HepG2 (cell line): Measurements from ENCODE around the gene E2F1. TPM values are rescaled to one million over a fixed set of nuclear protein-coding genes. Genes with fewer than 3 reads are reported as not detected.

Experiments used
- CCDC6 ChIP-seq: sonication (generic); formaldehyde crosslinking; IDR thresholded peaks from 2 replicates; pipeline ENCODE4 v1.8.1; 2022; ENCODE audit warnings: mild to moderate bottlenecking, missing genetic modification reagents, moderate library complexity
- DR1 ChIP-seq: sonication (generic); formaldehyde crosslinking; IDR thresholded peaks from 2 replicates; pipeline ENCODE4 v1.8.0; 2021; ENCODE audit warnings: mild to moderate bottlenecking, missing genetic modification reagents, inconsistent platforms
- HIVEP1 ChIP-seq: sonication (generic); formaldehyde crosslinking; IDR thresholded peaks from 2 replicates; pipeline ENCODE4 v1.4.0; 2020; ENCODE audit warnings: mild to moderate bottlenecking, missing genetic modification reagents
- HMG20A ChIP-seq: IDR thresholded peaks from 2 replicates; pipeline ENCODE4 v1.6.1; 2016; ENCODE audit warnings: borderline replicate concordance
- MAZ ChIP-seq, 2 experiments: sonication (generic) in 1 of 2; formaldehyde crosslinking in 1 of 2; IDR thresholded peaks; 2 replicates each; pipeline versions ENCODE4 v1.5.0 to v1.6.1; 2012 to 2020; ENCODE audit warnings: low read depth in 2 of 2, mild to moderate bottlenecking in 2 of 2, borderline replicate concordance in 1 of 2, improper control_type of control experiment in 1 of 2, low read length in 1 of 2, missing genetic modification reagents in 1 of 2, moderate library complexity in 1 of 2
- SRSF9 ChIP-seq: fragments of 200-400 bp; formaldehyde crosslinking; IDR thresholded peaks from 2 replicates; pipeline ENCODE4 v1.6.1; 2018; ENCODE audit warnings: borderline replicate concordance, mild to moderate bottlenecking, low read depth, low read length; ENCODE audit not compliant: insufficient read depth, poor library complexity, severe bottlenecking
- SRY ChIP-seq: sonication (generic); formaldehyde crosslinking; IDR thresholded peaks from 2 replicates; pipeline ENCODE4 v1.8.0; 2022; ENCODE audit warnings: mild to moderate bottlenecking, missing genetic modification reagents
- SUZ12 ChIP-seq: fragments of 150-350 bp; IDR thresholded peaks from 2 replicates; pipeline ENCODE4 v1.6.1; 2014; ENCODE audit warnings: low read depth, low read length
- TEAD2 ChIP-seq: sonication (generic); formaldehyde crosslinking; IDR thresholded peaks from 2 replicates; pipeline ENCODE4 v1.9.0; 2021; ENCODE audit warnings: missing genetic modification reagents
- ZC3H4 ChIP-seq: sonication (generic); formaldehyde crosslinking; IDR thresholded peaks from 2 replicates; pipeline ENCODE4 v1.4.0; 2020; ENCODE audit warnings: missing genetic modification reagents, borderline replicate concordance
- ZNF747 ChIP-seq: sonication (generic); formaldehyde crosslinking; IDR thresholded peaks from 2 replicates; pipeline ENCODE4 v1.8.1; 2023; ENCODE audit warnings: missing genetic modification reagents, mild to moderate bottlenecking, borderline replicate concordance
- polyA plus RNA-seq, 8 experiments: library from polyadenylated mRNA; depleted of rRNA in 3 of 8; stranded (reverse) in 7 of 8; unstranded in 1 of 8; fragments of >200 nt; fragmentation: Illumina TruSeq in 4 of 8; extraction: Trizol in 4 of 8; gene quantifications; 2 replicates each; pipeline versions ENCODE4 v1.2.1 to v1.2.3, GENCODE V29; 2011 to 2016; ENCODE audit warnings: low read depth in 4 of 8, missing spikeins in 1 of 8, mixed read lengths in 1 of 8; ENCODE audit not compliant: insufficient read depth in 1 of 8
- total RNA-seq, 5 experiments: library from RNA; depleted of rRNA; stranded (reverse); fragments of >200 nt; fragmentation: Illumina TruSeq; extraction: Trizol; gene quantifications; 2 replicates each; pipeline ENCODE4 v1.2.3, GENCODE V29; 2016; ENCODE audit warnings: low read depth in 1 of 5
- TF ChIP-seq, protein P1 (sequence below): sonication (generic); formaldehyde crosslinking; IDR thresholded peaks from 2 replicates; pipeline ENCODE4 v1.4.0; 2020; ENCODE audit warnings: missing genetic modification reagents
- TF ChIP-seq, protein P2 (sequence below): sonication (generic); formaldehyde crosslinking; IDR thresholded peaks from 2 replicates; pipeline ENCODE4 v1.5.0; 2020; ENCODE audit warnings: missing genetic modification reagents
- TF ChIP-seq, protein P3 (sequence below): sonication (generic); formaldehyde crosslinking; IDR thresholded peaks from 2 replicates; pipeline ENCODE4 v1.8.0; 2022; ENCODE audit warnings: mild to moderate bottlenecking, missing genetic modification reagents
- TF ChIP-seq, protein P4 (sequence below): fragments of 450-650 bp; IDR thresholded peaks from 2 replicates; pipeline ENCODE4 v1.6.1; 2017
- TF ChIP-seq, protein P5 (sequence below): sonication (generic); formaldehyde crosslinking; IDR thresholded peaks from 2 replicates; pipeline ENCODE4 v1.5.0; 2020; ENCODE audit warnings: mild to moderate bottlenecking, missing genetic modification reagents

E2F1 gene
- total and polyA plus RNA-seq, 2 of the 13 experiments (the other 11 are each of a cell fraction or from before 2014, with no cell fraction given): 25.5 to 39.4 TPM

DNA sequence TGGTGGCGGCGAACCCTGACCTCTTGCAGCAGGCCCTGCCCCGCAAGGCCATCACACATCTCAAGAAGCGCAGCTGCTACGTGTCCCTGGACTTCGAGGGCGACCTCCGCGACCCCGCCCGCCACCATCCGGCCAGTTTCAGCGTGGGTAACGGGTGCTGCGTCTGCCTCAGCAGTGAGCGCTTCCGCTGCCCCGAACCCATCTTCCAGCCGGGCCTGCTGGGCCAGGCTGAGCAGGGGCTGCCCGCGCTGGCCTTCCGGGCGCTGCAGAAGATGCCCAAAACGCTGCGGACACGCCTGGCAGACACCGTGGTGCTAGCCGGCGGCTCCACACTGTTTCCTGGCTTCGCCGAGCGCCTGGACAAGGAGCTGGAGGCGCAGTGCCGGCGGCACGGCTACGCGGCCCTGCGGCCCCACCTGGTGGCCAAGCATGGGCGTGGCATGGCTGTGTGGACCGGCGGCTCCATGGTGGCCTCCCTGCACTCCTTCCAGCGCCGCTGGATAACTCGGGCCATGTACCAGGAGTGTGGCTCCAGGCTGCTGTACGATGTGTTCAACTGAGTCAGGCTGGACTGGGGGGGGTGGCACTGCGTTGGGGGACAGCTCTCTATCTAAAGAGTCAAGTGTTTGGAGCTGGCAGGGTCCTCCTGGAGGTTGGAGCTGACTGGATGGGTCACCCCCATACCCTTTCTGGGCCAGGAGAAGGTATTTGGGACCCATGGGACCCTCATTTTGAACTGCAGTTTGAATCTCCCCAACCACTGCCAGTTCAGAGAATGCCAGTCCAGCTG, 18.3 kb downstream of the E2F1 start (continued):
- TF ChIP-seq MAZ (IDR thresholded peaks at IDR 0.05; ENCODE audit: borderline replicate concordance, low read depth, low read length) (no peak), MAZ (CRISPR knock-in tag; IDR thresholded peaks at IDR 0.05; ENCODE audit: low read depth) (0 out of 2 replicates have a peak, but pooled peaks have one; percentile 23), CCDC6 (CRISPR knock-in tag) (0 out of 2 replicates have a peak, but pooled peaks have one; percentile 51), DR1 (no peak), TEAD2 (CRISPR knock-in tag) (no peak), SRSF9 (no peak), SUZ12 (no peak), SRY (CRISPR knock-in tag) (no peak), HIVEP1 (CRISPR knock-in tag) (peak; percentile 38; the same call in 1 of the 2 replicates), ZC3H4 (0 out of 2 replicates have a peak, but pooled peaks have one; percentile 3), HMG20A (CRISPR knock-in tag) (no peak), ZNF747 (CRISPR knock-in tag) (0 out of 2 replicates have a peak, but pooled peaks have one; percentile 44)
- TF ChIP-seq, protein P1, sequence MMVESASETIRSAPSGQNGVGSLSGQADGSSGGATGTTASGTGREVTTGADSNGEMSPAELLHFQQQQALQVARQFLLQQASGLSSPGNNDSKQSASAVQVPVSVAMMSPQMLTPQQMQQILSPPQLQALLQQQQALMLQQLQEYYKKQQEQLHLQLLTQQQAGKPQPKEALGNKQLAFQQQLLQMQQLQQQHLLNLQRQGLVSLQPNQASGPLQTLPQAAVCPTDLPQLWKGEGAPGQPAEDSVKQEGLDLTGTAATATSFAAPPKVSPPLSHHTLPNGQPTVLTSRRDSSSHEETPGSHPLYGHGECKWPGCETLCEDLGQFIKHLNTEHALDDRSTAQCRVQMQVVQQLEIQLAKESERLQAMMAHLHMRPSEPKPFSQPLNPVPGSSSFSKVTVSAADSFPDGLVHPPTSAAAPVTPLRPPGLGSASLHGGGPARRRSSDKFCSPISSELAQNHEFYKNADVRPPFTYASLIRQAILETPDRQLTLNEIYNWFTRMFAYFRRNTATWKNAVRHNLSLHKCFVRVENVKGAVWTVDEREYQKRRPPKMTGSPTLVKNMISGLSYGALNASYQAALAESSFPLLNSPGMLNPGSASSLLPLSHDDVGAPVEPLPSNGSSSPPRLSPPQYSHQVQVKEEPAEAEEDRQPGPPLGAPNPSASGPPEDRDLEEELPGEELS (CRISPR knock-in tag): no peak
- TF ChIP-seq, protein P2, sequence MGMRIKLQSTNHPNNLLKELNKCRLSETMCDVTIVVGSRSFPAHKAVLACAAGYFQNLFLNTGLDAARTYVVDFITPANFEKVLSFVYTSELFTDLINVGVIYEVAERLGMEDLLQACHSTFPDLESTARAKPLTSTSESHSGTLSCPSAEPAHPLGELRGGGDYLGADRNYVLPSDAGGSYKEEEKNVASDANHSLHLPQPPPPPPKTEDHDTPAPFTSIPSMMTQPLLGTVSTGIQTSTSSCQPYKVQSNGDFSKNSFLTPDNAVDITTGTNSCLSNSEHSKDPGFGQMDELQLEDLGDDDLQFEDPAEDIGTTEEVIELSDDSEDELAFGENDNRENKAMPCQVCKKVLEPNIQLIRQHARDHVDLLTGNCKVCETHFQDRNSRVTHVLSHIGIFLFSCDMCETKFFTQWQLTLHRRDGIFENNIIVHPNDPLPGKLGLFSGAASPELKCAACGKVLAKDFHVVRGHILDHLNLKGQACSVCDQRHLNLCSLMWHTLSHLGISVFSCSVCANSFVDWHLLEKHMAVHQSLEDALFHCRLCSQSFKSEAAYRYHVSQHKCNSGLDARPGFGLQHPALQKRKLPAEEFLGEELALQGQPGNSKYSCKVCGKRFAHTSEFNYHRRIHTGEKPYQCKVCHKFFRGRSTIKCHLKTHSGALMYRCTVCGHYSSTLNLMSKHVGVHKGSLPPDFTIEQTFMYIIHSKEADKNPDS (CRISPR knock-in tag): peak; percentile 57; the same call in 1 of the 2 replicates
- TF ChIP-seq, protein P3, sequence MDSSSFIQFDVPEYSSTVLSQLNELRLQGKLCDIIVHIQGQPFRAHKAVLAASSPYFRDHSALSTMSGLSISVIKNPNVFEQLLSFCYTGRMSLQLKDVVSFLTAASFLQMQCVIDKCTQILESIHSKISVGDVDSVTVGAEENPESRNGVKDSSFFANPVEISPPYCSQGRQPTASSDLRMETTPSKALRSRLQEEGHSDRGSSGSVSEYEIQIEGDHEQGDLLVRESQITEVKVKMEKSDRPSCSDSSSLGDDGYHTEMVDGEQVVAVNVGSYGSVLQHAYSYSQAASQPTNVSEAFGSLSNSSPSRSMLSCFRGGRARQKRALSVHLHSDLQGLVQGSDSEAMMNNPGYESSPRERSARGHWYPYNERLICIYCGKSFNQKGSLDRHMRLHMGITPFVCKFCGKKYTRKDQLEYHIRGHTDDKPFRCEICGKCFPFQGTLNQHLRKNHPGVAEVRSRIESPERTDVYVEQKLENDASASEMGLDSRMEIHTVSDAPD (CRISPR knock-in tag): peak; percentile 99
- TF ChIP-seq, protein P4, sequence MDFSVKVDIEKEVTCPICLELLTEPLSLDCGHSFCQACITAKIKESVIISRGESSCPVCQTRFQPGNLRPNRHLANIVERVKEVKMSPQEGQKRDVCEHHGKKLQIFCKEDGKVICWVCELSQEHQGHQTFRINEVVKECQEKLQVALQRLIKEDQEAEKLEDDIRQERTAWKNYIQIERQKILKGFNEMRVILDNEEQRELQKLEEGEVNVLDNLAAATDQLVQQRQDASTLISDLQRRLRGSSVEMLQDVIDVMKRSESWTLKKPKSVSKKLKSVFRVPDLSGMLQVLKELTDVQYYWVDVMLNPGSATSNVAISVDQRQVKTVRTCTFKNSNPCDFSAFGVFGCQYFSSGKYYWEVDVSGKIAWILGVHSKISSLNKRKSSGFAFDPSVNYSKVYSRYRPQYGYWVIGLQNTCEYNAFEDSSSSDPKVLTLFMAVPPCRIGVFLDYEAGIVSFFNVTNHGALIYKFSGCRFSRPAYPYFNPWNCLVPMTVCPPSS: no peak
- TF ChIP-seq, protein P5, sequence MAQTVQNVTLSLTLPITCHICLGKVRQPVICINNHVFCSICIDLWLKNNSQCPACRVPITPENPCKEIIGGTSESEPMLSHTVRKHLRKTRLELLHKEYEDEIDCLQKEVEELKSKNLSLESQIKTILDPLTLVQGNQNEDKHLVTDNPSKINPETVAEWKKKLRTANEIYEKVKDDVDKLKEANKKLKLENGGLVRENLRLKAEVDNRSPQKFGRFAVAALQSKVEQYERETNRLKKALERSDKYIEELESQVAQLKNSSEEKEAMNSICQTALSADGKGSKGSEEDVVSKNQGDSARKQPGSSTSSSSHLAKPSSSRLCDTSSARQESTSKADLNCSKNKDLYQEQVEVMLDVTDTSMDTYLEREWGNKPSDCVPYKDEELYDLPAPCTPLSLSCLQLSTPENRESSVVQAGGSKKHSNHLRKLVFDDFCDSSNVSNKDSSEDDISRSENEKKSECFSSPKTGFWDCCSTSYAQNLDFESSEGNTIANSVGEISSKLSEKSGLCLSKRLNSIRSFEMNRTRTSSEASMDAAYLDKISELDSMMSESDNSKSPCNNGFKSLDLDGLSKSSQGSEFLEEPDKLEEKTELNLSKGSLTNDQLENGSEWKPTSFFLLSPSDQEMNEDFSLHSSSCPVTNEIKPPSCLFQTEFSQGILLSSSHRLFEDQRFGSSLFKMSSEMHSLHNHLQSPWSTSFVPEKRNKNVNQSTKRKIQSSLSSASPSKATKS: no peak
